Omental fat pad (tissue), 4 donors: ENCODE results near the gene SNX32. TPM values are rescaled to one million over a fixed set of nuclear protein-coding genes. Genes with fewer than 3 reads are reported as not detected.

ENCODE experiments used
- ATAC-seq: fragments of 150-250 bp; one replicate; pipeline ENCODE4 v1.9.1; 2016; ENCODE audit warnings: mild to moderate bottlenecking, moderate library complexity; ENCODE audit not compliant: low FRiP score
- DNase-seq: peaks from one replicate; pipeline ENCODE4 v3.0.0-alpha.2; 2019; ENCODE audit warnings: low spot score
- total RNA-seq, 4 donors: library from RNA; depleted of rRNA; stranded (reverse); fragments of >200 nt; gene quantifications; one replicate each; pipeline ENCODE4 v1.1.0, GENCODE V29; 2016
- TF ChIP-seq, protein P1 (sequence below), 3 donors: fragments of 450-650 bp; IDR thresholded peaks; one replicate each; pipeline ENCODE4 v1.5.1; 2016 to 2017; ENCODE audit warnings: antibody characterized with exemption in 3 of 3, mild to moderate bottlenecking in 3 of 3, moderate library complexity in 2 of 3

SNX32 gene
- total RNA-seq, 4 donors from 2014 or later: 0.79 to 1.6 (median 1.1) TPM

DNA sequence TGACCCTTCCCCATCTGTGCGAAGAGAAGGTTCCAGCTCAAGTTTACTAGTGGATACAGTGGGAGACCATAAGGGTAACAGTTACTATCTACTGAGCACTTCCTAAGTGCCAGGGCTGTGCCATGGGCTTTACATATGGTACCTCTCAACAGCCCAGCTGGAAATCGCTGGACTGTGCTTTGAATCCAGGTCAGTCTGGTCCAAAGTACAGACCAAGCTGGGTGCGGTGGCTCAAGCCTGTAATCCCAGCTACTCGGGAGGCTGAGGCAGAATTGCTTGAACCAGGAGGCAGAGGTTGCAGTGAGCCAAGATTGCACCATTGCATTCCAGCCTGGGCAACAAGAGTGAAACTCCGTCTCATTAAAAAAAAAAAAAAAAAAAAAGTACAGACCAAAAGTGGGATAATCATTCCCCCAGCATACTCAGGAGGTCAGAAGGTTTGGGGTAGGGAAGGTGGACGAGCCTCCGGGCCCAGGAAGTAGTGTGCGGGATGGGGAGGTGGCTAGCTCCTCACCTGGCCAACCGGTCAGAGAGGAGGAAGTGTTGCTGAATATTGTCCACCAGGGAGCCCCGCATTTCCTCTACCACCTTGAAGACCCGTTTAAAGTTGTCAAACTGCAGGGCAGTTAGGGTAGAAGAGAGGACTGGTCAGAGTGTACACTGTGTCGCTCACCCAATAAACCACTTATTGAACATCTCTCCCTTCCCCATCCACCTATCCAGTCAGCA is 52.2 kb downstream of the SNX32 start:
- TF ChIP-seq, protein P1, sequence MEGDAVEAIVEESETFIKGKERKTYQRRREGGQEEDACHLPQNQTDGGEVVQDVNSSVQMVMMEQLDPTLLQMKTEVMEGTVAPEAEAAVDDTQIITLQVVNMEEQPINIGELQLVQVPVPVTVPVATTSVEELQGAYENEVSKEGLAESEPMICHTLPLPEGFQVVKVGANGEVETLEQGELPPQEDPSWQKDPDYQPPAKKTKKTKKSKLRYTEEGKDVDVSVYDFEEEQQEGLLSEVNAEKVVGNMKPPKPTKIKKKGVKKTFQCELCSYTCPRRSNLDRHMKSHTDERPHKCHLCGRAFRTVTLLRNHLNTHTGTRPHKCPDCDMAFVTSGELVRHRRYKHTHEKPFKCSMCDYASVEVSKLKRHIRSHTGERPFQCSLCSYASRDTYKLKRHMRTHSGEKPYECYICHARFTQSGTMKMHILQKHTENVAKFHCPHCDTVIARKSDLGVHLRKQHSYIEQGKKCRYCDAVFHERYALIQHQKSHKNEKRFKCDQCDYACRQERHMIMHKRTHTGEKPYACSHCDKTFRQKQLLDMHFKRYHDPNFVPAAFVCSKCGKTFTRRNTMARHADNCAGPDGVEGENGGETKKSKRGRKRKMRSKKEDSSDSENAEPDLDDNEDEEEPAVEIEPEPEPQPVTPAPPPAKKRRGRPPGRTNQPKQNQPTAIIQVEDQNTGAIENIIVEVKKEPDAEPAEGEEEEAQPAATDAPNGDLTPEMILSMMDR (IDR thresholded peaks at IDR 0.05): no peak
- ATAC-seq: no peak
- DNase-seq: no peak

DNA sequence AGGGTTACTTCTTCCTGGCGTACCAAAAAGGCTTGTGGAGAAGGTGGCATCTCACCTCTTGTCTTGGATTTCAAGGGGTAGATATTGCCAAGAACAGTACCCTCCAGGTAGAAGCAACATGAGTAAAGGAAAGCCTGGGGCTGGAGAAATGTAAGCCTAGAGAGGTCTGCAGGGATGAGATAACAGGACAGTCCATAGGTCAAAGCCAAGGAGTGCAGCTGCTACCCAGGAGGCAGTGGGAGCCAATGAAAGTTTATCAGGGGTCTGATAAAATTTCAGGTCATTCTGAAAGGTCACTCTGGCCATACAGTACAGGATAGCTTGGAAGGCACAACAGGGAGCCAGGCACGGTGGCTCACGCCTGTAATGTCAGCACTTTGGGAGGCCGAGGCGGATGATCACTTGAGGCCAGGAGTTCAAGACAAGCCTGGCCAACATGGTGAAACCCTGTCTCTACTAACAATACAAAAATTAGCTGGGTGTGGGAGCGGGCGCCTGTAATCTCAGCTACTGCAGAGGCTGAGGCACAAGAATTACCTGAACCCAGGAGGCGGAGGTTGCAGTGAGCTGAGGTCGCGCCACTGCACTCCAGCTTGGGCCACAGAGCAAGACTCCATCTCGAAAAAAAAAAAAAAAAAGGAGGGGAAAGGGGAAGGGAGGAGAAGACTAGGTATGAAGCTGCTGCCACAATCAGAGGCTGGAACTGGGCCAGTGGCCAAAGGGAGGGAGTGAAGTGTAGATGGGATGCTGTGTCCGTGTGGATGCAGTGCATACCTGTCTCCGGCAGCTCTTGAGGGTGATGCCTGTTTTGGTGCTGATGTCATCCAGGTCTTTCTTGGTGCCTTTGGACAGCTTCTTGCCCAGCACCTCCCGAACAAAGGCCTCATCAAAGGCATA is 53.3 kb downstream of the SNX32 start:
- TF ChIP-seq, protein P1 (IDR thresholded peaks at IDR 0.05): no peak
- ATAC-seq (no peak), DNase-seq (no peak)

DNA sequence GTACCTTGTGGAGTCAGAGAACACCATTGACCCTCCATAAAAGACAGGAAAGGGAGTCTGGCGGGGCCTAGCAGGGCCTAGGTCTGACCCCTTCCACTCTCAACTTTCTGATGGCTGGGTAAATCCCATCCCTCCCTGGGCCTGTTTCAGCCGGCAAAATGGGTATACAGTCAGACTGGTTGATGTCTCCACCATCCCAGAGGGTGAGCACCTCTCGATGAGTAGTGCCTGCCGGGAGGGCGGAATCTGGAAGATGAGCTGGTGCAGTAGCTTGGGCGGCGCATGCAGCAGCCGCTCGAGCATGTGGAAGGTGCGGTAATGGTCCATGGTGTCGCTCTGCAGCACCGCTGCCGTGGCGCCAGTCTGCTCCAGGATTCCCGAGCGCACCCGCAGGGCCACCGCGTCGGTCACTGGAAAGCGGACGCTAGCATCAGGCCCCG is 54.0 kb downstream of the SNX32 start:
- DNase-seq (no peak), ATAC-seq (peak; percentile 0)
- TF ChIP-seq, protein P1 (IDR thresholded peaks at IDR 0.05): no peak

DNA sequence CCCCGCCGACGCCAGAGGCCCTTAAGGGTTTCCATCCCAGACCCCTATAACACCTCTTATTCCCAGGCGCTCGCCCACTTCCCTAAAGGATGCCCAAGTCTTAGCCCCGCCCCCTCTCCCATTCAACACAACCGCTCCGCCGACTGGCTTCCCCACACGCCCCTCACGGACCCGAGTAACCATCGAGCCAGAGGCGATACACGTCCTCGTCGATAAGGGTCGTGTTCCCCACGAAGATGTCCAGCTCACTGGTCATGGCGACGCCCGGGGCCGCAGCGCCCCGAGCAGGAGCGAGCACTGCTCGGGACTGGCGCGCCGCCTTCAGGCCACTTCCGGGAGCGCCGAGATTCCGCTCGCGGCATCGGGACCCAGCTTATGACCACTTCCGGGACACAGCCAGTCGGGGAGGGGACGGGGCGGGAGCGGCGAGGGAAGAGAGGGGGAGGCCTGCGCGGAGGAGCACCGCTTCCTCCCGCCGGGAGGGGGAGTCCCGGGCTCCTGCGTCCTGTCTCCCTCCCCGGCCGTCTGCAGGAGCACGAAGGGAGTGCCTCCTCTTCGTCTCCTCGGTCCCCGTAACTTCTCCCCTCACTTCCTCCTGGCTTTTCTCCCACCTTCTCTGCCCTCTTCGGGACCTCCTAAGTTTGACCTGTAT is 54.5 kb downstream of the SNX32 start, which contains the start of gene FIBP:
Gene FIBP, minus strand, starts transcription at position 309 of the 652 bp plus-strand sequence. Its CDS starts 53 bp downstream, at position 256.
- TF ChIP-seq, protein P1 (IDR thresholded peaks at IDR 0.05): peak in 2 of 3 donors; percentile 68 to 85

DNA sequence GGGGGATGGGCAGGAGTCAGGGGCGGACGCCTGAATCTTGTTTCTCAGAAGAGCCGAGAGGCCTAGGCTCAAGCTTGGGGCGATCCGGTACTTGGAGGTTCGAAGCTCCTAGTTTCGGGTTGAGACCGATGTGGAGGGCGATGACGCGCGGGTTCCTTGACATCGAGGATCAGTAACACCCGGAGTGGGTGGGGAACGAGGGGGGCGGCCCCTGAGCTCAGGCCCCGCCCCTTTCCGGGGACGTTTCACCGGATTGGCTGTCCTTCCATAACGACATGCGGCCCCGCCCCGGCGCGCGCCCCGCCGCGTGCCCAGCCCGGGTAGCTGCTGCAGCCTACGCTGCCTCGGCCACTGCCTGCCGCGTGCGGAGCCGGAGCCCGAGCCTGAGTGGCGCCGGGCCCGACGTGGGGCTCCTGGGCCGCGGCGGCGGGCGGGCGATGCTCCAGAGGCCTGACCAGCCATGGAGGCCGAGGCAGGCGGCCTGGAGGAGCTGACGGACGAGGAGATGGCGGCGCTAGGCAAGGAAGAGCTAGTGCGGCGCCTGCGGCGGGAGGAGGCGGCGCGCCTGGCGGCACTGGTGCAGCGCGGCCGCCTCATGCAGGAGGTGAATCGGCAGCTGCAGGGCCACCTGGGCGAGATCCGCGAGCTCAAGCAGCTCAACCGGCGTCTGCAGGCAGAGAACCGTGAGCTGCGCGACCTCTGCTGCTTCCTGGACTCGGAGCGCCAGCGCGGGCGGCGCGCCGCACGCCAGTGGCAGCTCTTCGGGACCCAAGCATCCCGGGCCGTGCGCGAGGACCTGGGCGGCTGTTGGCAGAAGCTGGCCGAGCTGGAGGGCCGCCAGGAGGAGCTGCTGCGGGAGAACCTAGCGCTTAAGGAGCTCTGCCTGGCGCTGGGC is 56.8 kb downstream of the SNX32 start, which contains the start of gene CCDC85B:
Gene CCDC85B, plus strand, starts transcription at position 350 of the 895 bp plus-strand sequence. Its CDS starts 111 bp downstream, at position 461.
- peak; percentile 95 for DNase-seq
- peak; percentile 68 for ATAC-seq
- TF ChIP-seq, protein P1 (IDR thresholded peaks at IDR 0.05): no peak

More for the DNA sequence above, 54.5 kb downstream of the SNX32 start, which contains the start of gene FIBP:
- peak; percentile 75 for ATAC-seq
- DNase-seq: peak; percentile 91
